GM23248 (cell line): ENCODE measurements around the gene IFT88. TPM values are rescaled to one million over a fixed set of nuclear protein-coding genes. Genes with fewer than 3 reads are reported as not detected.

Source experiments
- DNase-seq: peaks from one replicate; pipeline ENCODE4 v3.0.0-alpha.2; 2015
- H2AFZ ChIP-seq: fragments of 200-600 bp; sonication (generic); 2 replicates; pipeline ENCODE4 v1.6.1; 2016; ENCODE audit warnings: antibody characterized with exemption
- H3F3A ChIP-seq: fragments of 200-600 bp; sonication (generic); 2 replicates; pipeline ENCODE4 v1.6.1; 2016; ENCODE audit warnings: mild to moderate bottlenecking, antibody characterized with exemption, mixed run types; ENCODE audit not compliant: insufficient read depth
- H3K27ac ChIP-seq: fragments of 200-600 bp; sonication (generic); 2 replicates; pipeline ENCODE4 v1.5.1; 2016; ENCODE audit warnings: mild to moderate bottlenecking
- H3K27me3 ChIP-seq: fragments of 200-600 bp; sonication (generic); replicated peaks from 2 replicates; pipeline ENCODE4 v1.6.1; 2016; ENCODE audit warnings: mild to moderate bottlenecking; ENCODE audit not compliant: insufficient read depth
- H3K36me3 ChIP-seq: fragments of 200-600 bp; sonication (generic); 2 replicates; pipeline ENCODE4 v1.6.1; 2016; ENCODE audit warnings: low read depth, mild to moderate bottlenecking
- H3K4me1 ChIP-seq: fragments of 200-600 bp; sonication (generic); 2 replicates; pipeline ENCODE4 v1.6.1; 2016; ENCODE audit warnings: mild to moderate bottlenecking; ENCODE audit not compliant: insufficient read depth
- H3K4me2 ChIP-seq: fragments of 200-600 bp; sonication (generic); one replicate; pipeline ENCODE4 v1.6.1; 2016; ENCODE audit warnings: mild to moderate bottlenecking; ENCODE audit not compliant: unreplicated experiment
- H3K4me3 ChIP-seq: fragments of 200-600 bp; sonication (generic); 2 replicates; pipeline ENCODE4 v1.5.1; 2016; ENCODE audit warnings: mild to moderate bottlenecking
- H3K79me2 ChIP-seq: fragments of 200-600 bp; sonication (generic); 2 replicates; pipeline ENCODE4 v1.6.1; 2016; ENCODE audit warnings: mild to moderate bottlenecking; ENCODE audit not compliant: insufficient read depth
- H3K9ac ChIP-seq: fragments of 200-600 bp; sonication (generic); 2 replicates; pipeline ENCODE4 v1.6.1; 2016; ENCODE audit warnings: mild to moderate bottlenecking
- H3K9me2 ChIP-seq: fragments of 200-600 bp; sonication (generic); 2 replicates; pipeline ENCODE4 v1.6.1; 2016; ENCODE audit warnings: mixed run types, mild to moderate bottlenecking, moderate library complexity; ENCODE audit not compliant: insufficient read depth
- H3K9me3 ChIP-seq: fragments of 200-600 bp; sonication (generic); one replicate; pipeline ENCODE4 v1.6.1; 2017; ENCODE audit warnings: low read depth
- H4K20me1 ChIP-seq: fragments of 200-600 bp; sonication (generic); 2 replicates; pipeline ENCODE4 v1.6.0; 2016; ENCODE audit not compliant: insufficient read depth
- EZH2 ChIP-seq: fragments of 200-600 bp; sonication (generic); IDR thresholded peaks from 2 replicates; pipeline ENCODE4 v1.6.1; 2018; ENCODE audit warnings: antibody characterized with exemption, mild to moderate bottlenecking; ENCODE audit not compliant: insufficient read depth, poor library complexity, severe bottlenecking
- EZH2phosphoT487 ChIP-seq: fragments of 200-600 bp; sonication (generic); IDR thresholded peaks from 2 replicates; pipeline ENCODE4 v1.6.1; 2018; ENCODE audit warnings: antibody characterized with exemption, moderate library complexity, mild to moderate bottlenecking, low read depth; ENCODE audit not compliant: insufficient read depth
- WGBS, 2 experiments: methylation state at CpG; one replicate each; pipeline ENCODE4 v1.1.6; 2015 to 2017; ENCODE audit warnings: low lambda C conversion rate in 2 of 2, low coverage in 1 of 2; ENCODE audit errors: missing lambda C conversion rate in 2 of 2; 5-methylcytosine and 5-hydroxymethylcytosine counted together
- in situ Hi-C: fragments of 300-500 bp; cut with MboI; formaldehyde crosslinking; loops from 2 replicates; pipeline ENCODE4 v1.15.0; 2020
- polyA plus RNA-seq: library from polyadenylated mRNA; unstranded; fragments of >200 nt; fragmentation: Nextera tagmentation; extraction: Ambion mirVana; gene quantifications from 2 replicates; pipeline ENCODE4 v1.2.1, GENCODE V29; 2016
- total RNA-seq: library from RNA; depleted of rRNA; stranded (reverse); fragments of >200 nt; shearing (Covaris generic); gene quantifications from 2 replicates; pipeline ENCODE4 v1.2.3, GENCODE V29; 2014

The IFT88 gene
- total and polyA plus RNA-seq, 2 experiments from 2014 or later = 10.3 to 11.4 TPM

- Histone ChIP-seq H3K9me2 (no peaks in the 10 kb centered on the region), H4K20me1 (no peaks in the 10 kb centered on the region), H3K4me1 (peaks cover 2% of the 10 kb centered on the region), H3K27me3 (peaks cover 29% of the 10 kb centered on the region), H3K4me2 (peak within 1 kb of the TSS; percentile 78), H3K4me3 (peak within 1 kb of the TSS; percentile 64), H3K9me3 (no peaks in the 10 kb centered on the region), H3K27ac (no peak within 1 kb of the TSS), H2AFZ (peak within 1 kb of the TSS; percentile 65), H3K9ac (peak within 1 kb of the TSS; percentile 36; the same call in 1 of the 2 replicates), H3K79me2 (no peaks in the 10 kb centered on the region), H3F3A (peaks cover 6% of the 10 kb centered on the region; the same call in 1 of the 2 replicates), H3K36me3 (no peaks in the 10 kb centered on the region)
- in situ Hi-C loops = no loop called here
- TF ChIP-seq EZH2phosphoT487 (no peak; the same call in 1 of the 2 replicates), EZH2 (peak; percentile 89)
- peak; percentile 50 for DNase-seq
- WGBS, 2 experiments = 2 to 3% methylated on average over 58 to 66 of the region's 94 CpGs
These were observed 136.2 kb downstream of the IFT88 start, which contains the start of gene IL17D for GRCh38 chr13:20702915-20703779. TSS of gene IL17D (plus strand) at chr13:20703699. CDS start at chr13:20704002, 303 bp downstream.

- Histone ChIP-seq H3K4me3 (peak overlapping the region; percentile 40; the same call in 1 of the 2 replicates), H3K9me3 (no peaks in the 10 kb centered on the region), H3K9ac (no peak overlapping the region), H3K79me2 (no peaks in the 10 kb centered on the region), H3K9me2 (no peaks in the 10 kb centered on the region), H3K4me2 (no peak overlapping the region), H3K4me1 (peaks cover 6% of the 10 kb centered on the region), H4K20me1 (no peaks in the 10 kb centered on the region), H3K36me3 (no peaks in the 10 kb centered on the region), H3K27ac (no peak overlapping the region), H3K27me3 (peaks cover 23% of the 10 kb centered on the region), H3F3A (peaks cover 10% of the 10 kb centered on the region; the same call in 1 of the 2 replicates), H2AFZ (no peak overlapping the region)
- TF ChIP-seq EZH2phosphoT487 (no peak), EZH2 (no peak)
- WGBS, 2 experiments = 3% methylated on average over 20 to 39 of the region's 98 CpGs
- in situ Hi-C loops = no loop called here
- peak; percentile 93 for DNase-seq
These were observed 137.0 kb downstream of the IFT88 start for GRCh38 chr13:20703780-20704458.

GRCh38 chr13:20704459-20705069, 137.6 kb downstream of the IFT88 start:
- Histone ChIP-seq H3K79me2 (no peaks in the 10 kb centered on the region), H2AFZ (no peak overlapping the region), H3K27me3 (peaks cover 21% of the 10 kb centered on the region), H4K20me1 (no peaks in the 10 kb centered on the region), H3K4me1 (peaks cover 12% of the 10 kb centered on the region), H3K36me3 (no peaks in the 10 kb centered on the region), H3K4me2 (no peak overlapping the region), H3F3A (peaks cover 16% of the 10 kb centered on the region), H3K9me2 (no peaks in the 10 kb centered on the region), H3K4me3 (no peak overlapping the region), H3K9ac (no peak overlapping the region), H3K9me3 (no peaks in the 10 kb centered on the region), H3K27ac (no peak overlapping the region)
- no peak for DNase-seq
- TF ChIP-seq EZH2 = no peak
- no peak for TF ChIP-seq EZH2phosphoT487
- in situ Hi-C loops = no loop called here
- WGBS, 2 experiments = 14 to 29% methylated on average over 10 to 20 of the region's 20 CpGs

- Histone ChIP-seq H4K20me1 (no peaks in the 10 kb centered on the region), H3K4me3 (no peak overlapping the region), H2AFZ (no peak overlapping the region), H3K27me3 (peaks cover 15% of the 10 kb centered on the region), H3K9me3 (no peaks in the 10 kb centered on the region), H3K9me2 (no peaks in the 10 kb centered on the region), H3K79me2 (no peaks in the 10 kb centered on the region), H3K9ac (no peak overlapping the region), H3K4me2 (no peak overlapping the region), H3K36me3 (no peaks in the 10 kb centered on the region), H3K27ac (no peak overlapping the region), H3F3A (peaks cover 21% of the 10 kb centered on the region), H3K4me1 (peaks cover 17% of the 10 kb centered on the region)
- no peak for TF ChIP-seq EZH2phosphoT487
- in situ Hi-C loops = no loop called here
- no peak for DNase-seq
- 87 to 95% methylated on average over 5 of the region's 5 CpGs for WGBS, 2 experiments
These were observed 139.7 kb downstream of the IFT88 start for GRCh38 chr13:20706661-20707060.
